ENCODE measurements around the gene PER1. TPM values are rescaled to one million over a fixed set of nuclear protein-coding genes. Genes with fewer than 3 reads are reported as not detected.
"Not testable (repeated sequence)": the region's sequence is repeated elsewhere in the genome, so short reads cannot be mapped to it uniquely, and the experiment has no call there.

PER1 gene
- total RNA-seq, 1 experiment from 2014 or later: 5.6 TPM

DNA sequence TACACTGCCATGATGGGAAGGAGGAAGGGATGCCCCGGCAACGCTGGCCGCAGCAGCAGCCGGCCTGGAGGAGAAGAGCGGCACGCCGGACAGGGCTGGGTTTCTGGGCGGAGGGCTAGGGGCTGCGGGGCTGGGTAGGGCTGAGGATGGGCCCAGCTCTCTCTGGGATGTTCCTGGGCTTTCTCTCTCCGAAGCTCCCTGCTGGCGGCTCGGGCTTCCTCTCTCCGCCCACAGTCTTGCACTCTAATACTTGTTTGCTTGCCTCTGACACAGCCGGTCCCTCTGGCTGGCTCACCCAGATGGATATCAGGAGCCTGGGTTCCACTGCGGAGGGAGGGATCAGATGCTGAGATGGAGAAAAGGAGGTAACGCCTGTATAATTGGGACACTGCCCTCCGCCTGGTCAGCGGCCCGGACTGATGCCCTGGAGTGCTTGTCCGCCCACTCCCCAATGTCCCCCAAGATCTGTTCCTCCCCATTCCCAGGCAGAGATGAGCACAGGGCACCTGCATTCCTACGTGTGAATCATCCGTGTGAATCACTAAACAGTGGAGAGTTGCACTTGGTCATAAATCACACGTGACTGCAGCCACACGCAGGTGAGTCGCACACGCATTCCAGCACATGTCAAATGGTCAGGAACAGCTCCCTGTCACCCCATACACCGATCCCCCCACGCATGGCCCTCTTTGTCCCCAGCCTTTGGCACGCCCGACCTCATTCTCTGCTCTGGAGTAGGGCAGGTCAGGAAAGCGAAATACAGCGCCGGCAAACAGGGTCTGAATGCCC, 34.0 kb downstream of the PER1 start, which contains the start of gene ALOXE3:
TSS of gene ALOXE3 (minus strand) at position 535 of the 789 bp plus-strand sequence. CDS start at position 11, 524 bp downstream.
- in situ Hi-C loops (cut with HindIII; ENCODE audit: low pct_unique_long_range_greater_than_20kb, low sequenced_read_pairs): no loop called here
- peak; percentile 72 for DNase-seq (ENCODE audit: low read depth)

GRCh38 chr17:8117367-8117979, 34.7 kb downstream of the PER1 start:
- in situ Hi-C loops (cut with HindIII; ENCODE audit: low pct_unique_long_range_greater_than_20kb, low sequenced_read_pairs): no loop called here
- no peak for DNase-seq (ENCODE audit: low read depth)

GRCh38 chr17:8116776-8117175, 35.4 kb downstream of the PER1 start:
- in situ Hi-C loops (cut with HindIII; ENCODE audit: low pct_unique_long_range_greater_than_20kb, low sequenced_read_pairs): no loop called here

DNA sequence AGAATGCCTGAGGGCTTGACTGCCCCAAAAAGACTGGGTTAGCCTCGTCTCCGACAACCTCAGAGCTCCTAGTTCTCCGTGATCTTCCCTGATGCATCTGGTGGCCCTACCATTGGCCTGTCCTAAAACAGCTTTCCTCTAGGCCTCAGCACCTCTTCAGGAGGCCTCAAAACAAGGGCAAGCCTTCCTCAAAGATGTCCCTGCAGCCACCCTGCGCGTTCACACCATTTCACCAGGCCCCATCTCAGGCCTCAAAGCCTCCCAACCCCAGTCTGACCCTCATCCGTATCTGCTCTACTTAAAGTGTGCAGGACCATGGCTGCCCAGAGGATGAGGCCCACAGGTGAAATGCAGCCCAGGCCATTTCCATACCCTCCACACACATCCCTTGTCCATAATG, 41.3 kb downstream of the PER1 start:
- in situ Hi-C loops (cut with HindIII; ENCODE audit: low pct_unique_long_range_greater_than_20kb, low sequenced_read_pairs): no loop called here

More at GRCh38 chr17:8116776-8117175, 35.4 kb downstream of the PER1 start:
- no peak for DNase-seq (ENCODE audit: low read depth)

DNA sequence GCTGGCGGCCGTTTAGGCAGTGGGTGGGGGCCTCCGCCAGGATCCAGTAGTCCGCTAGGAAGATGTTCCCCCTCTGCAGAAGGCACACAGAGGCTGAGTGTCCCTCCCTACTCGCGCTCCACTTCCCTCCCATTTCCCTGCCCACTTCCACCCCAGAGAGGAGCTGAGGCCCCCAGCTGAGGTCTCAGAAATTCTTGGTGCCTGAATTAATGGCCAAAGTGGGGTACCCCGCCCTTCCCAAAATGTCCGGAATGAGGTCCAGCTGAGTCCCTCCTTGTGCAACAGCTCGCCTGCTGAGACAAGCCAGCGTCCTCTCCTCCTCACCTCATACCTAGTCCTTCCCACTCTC, 41.8 kb downstream of the PER1 start:
- no peak for DNase-seq (ENCODE audit: low read depth)
- in situ Hi-C loops (cut with HindIII; ENCODE audit: low pct_unique_long_range_greater_than_20kb, low sequenced_read_pairs): no loop called here

More for the DNA sequence above, 41.3 kb downstream of the PER1 start:
- DNase-seq (ENCODE audit: low read depth): no peak

- in situ Hi-C loops (cut with HindIII; ENCODE audit: low pct_unique_long_range_greater_than_20kb, low sequenced_read_pairs): no loop called here
- no peak for DNase-seq (ENCODE audit: low read depth)
These were observed 42.3 kb downstream of the PER1 start for GRCh38 chr17:8109661-8110455.

- in situ Hi-C loops (cut with HindIII; ENCODE audit: low pct_unique_long_range_greater_than_20kb, low sequenced_read_pairs): no loop called here
- DNase-seq (ENCODE audit: low read depth): no peak
These were observed 43.1 kb downstream of the PER1 start for GRCh38 chr17:8108972-8109660.

- in situ Hi-C loops (cut with HindIII; ENCODE audit: low pct_unique_long_range_greater_than_20kb, low sequenced_read_pairs); DNase-seq (ENCODE audit: low read depth): not testable (repeated sequence)
These were observed 45.2 kb downstream of the PER1 start for GRCh38 chr17:8106980-8107379.

DNA sequence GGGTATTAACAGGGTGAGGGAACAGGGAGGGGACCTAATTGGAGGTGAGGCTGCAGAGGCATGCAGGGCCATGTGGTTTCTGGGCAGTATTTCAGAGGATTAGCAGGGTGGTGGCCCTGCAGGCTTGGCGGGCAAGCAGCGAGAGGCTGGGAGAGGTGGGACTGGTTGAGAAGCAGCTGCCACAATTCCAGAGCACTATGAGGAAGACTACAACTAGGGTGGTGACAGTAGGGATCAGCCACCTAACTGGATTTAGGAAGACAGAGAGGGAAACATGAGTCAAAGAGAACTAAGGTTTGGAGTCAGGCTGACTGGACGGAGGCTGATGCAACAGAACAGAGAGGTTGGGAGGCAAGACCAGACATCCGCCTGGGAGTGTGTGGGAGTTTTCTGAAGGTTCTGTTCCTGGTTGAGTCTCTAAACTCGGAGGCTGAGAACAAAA, 46.2 kb downstream of the PER1 start:
- in situ Hi-C loops (cut with HindIII; ENCODE audit: low pct_unique_long_range_greater_than_20kb, low sequenced_read_pairs): no loop called here
- no peak for DNase-seq (ENCODE audit: low read depth)

DNA sequence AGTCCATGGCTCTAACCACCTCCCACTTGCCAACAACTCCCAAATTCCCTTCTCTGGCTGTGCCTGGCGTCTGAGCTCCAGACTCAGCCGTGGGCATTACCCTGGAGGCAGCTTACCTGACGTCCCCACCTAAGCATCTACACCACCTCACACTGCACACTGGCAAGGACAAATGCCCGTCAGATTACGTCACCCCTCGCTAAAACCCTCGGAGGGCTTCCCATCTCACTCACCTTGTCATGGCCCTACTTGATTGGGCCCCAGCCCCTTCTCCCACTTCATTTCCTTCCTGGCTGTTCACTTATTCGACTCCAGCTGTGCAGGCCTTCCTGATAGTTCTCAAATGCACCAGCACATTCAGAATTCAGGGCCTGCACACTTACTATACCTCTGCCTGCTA, 47.3 kb downstream of the PER1 start:
- no peak for DNase-seq (ENCODE audit: low read depth)
- in situ Hi-C loops (cut with HindIII; ENCODE audit: low pct_unique_long_range_greater_than_20kb, low sequenced_read_pairs): no loop called here

DNA sequence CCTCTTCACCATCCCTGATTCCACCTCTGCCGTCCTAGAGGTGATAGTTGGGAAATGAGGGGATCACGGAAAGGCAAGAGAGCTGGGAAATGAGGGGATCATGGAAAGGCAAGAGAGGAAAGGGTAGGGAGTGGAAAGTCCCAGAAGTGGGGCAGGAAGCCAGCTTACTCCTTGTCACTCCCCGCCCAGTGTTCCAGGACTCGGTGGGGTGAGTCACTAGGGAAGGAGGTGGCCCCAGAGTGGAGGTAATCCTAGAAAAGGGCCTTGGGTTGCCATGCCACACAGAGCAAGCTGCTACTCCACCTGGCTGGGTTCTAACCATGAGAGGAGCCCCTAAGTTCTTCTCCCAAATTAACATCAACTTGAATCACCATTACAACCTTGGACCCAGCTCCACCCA, 48.7 kb downstream of the PER1 start:
- DNase-seq (ENCODE audit: low read depth): no peak
- in situ Hi-C loops (cut with HindIII; ENCODE audit: low pct_unique_long_range_greater_than_20kb, low sequenced_read_pairs): no loop called here

GRCh38 chr17:8101721-8102120, 50.5 kb downstream of the PER1 start:
- in situ Hi-C loops (cut with HindIII; ENCODE audit: low pct_unique_long_range_greater_than_20kb, low sequenced_read_pairs): no loop called here
- no peak for DNase-seq (ENCODE audit: low read depth)

DNA sequence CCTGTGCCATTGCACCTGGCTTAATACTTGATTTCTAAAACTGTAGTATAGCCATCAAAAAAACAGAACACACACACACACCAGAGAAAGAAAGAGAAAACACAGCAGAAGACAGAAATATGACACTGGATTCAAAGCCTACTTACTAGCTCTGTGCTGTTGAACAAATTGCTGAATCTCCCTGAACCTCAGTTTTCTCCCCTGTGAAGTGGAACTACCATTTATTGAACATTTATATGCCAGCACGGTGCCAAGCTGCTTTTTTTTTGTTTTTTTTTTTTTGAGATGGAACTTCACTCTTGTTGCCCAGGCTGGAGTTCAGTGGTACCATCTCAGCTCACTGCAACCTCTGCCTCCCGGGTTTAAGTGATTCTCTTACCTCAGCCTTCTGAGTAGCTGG, 51.4 kb downstream of the PER1 start:
- in situ Hi-C loops (cut with HindIII; ENCODE audit: low pct_unique_long_range_greater_than_20kb, low sequenced_read_pairs): no loop called here
- no peak for DNase-seq (ENCODE audit: low read depth)

DNA sequence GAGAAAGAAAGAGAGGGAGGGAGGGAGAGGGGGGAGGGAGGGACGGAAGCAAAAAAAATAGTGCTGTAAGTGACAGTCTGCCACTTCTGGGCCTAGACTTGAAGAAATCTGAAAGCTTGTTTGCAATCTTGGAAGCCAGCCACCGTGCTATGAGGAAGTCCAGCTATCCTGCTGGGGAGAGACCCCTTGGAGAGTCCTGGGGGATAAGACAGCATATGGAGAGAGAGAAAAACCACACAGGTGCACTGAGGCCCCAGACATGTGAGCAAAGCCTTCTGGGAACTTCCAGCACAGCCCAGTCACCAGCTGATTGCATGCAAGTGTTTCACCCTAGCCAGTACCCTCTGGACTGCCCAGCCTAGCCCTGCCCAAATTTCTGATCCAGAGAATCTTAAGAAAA, 52.1 kb downstream of the PER1 start:
- no peak for DNase-seq (ENCODE audit: low read depth)
- in situ Hi-C loops (cut with HindIII; ENCODE audit: low pct_unique_long_range_greater_than_20kb, low sequenced_read_pairs): no loop called here

DNA sequence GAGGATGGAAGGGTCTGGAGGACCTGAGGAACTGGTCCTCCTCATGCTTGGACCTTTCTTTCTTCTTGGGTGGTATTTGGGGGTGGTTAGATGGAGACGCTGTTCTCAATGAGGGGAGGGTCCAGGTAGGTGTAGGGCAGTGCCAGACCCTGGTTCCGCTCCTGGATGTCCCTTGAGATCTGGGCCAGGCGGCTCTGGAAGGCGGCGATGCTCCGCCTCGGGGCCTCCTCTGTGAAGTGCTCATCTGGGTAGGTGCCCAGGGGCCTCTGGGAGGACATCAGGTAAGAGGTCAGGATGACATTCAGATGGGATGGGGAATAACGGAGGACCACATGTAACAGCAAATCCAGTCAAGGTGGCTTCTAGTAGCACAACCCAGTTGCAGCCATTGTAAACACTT, 55.7 kb downstream of the PER1 start:
- no peak for DNase-seq (ENCODE audit: low read depth)
- in situ Hi-C loops (cut with HindIII; ENCODE audit: low pct_unique_long_range_greater_than_20kb, low sequenced_read_pairs): no loop called here

- DNase-seq (ENCODE audit: low read depth): no peak
- in situ Hi-C loops (cut with HindIII; ENCODE audit: low pct_unique_long_range_greater_than_20kb, low sequenced_read_pairs): no loop called here
These were observed 56.8 kb downstream of the PER1 start for GRCh38 chr17:8095361-8095760.

DNA sequence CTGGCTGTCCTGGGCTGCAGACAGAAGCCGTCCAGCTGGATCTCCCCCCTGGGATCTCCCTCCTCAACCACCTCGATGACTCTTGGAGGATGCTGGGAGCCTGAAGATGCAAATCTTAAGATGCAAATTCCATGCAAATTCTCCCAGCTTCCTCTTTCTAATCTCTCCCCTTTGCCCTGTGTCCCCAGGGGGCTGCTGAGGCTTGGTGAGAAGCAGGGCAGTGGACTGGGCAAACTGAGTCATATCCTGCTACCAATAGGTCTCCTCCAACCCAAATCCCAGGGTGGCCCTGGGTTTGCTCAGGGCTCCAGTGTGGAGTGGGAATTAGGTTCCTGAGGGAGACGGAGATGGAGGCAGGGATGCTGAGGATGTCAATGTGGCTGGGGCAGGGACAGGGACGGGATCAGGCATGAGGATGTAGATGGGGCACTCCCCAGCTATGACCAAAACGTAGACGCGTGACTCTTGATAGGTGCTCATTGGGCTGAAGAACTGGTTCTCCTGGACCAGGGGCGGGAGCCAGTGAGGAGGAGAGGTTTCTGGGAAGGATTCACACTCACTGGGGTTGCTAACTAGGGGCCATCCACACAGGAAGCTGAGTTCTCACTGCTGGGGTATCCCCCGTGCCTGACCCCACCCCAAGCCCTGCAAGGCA, 61.0 kb downstream of the PER1 start:
- in situ Hi-C loops (cut with HindIII; ENCODE audit: low pct_unique_long_range_greater_than_20kb, low sequenced_read_pairs): no loop called here
- DNase-seq (ENCODE audit: low read depth): no peak

Measured in Caki2 (cell line).